K562 (cell line): ENCODE data around the gene TSEN54. TPM values are rescaled to one million over a fixed set of nuclear protein-coding genes. Genes with fewer than 3 reads are reported as not detected.

Source experiments
- ATAC-seq: fragments of 200-7000 bp; cut with Tn5 transposase; 3 replicates; pipeline ENCODE4 v1.9.1; 2020; ENCODE audit warnings: moderate library complexity
- BruUV-seq: library from RNA; stranded (reverse); fragments of 400-500 nt; replicated peaks from 2 replicates; lab custom pipeline; 2021; lab: Mats Ljungman, UMichigan
- CTCF ChIA-PET: fragments of 300-600 bp; formaldehyde crosslinking; extraction: SDS; loops from one replicate; lab custom pipeline; 2021; ENCODE audit warnings: low intra/inter-chr PET ratio; lab: Yijun Ruan, JAX
- POLR2A ChIA-PET: fragments of 300-600, 350-650 bp; sonication (Branson Sonifier 250); formaldehyde crosslinking; extraction: SDS; loops from one replicate; lab custom pipeline; 2021; ENCODE audit warnings: antibody characterized with exemption, inconsistent platforms; lab: Yijun Ruan, JAX
- DNase-seq, 4 experiments: peaks; one replicate each; pipeline versions ENCODE4 v3.0.0 to v3.0.0-alpha.2; 2011 to 2018; ENCODE audit warnings: low spot score in 3 of 4, mixed read lengths in 3 of 4; ENCODE audit errors: extremely low read depth in 1 of 4
- FAIRE-seq: peaks from 2 replicates; lab custom pipeline; 2011; peaks lifted over from hg19 to GRCh38; lab: Jason Lieb, UNC
- H2AFZ ChIP-seq: 2 replicates; pipeline ENCODE4 v1.6.0; 2011; ENCODE audit warnings: low read depth, low read length, control low read depth, inconsistent platforms
- H3K27ac ChIP-seq: fragments of 200-600 bp; 3 replicates; pipeline ENCODE4 v1.8.0; 2011; ENCODE audit warnings: low read depth, mild to moderate bottlenecking, control low read depth, inconsistent platforms, low read length, moderate library complexity, mixed read lengths; ENCODE audit errors: extremely low read depth
- H3K27me3 ChIP-seq, 2 experiments: fragments of 300-600 bp in 1 of 2; 2 replicates in 1 of 2; 3 replicates in 1 of 2; pipeline versions ENCODE4 v1.6.0 to v1.8.0; 2011; ENCODE audit warnings: inconsistent platforms in 2 of 2, low read length in 2 of 2, mild to moderate bottlenecking in 1 of 2, mixed read lengths in 1 of 2, moderate library complexity in 1 of 2; ENCODE audit not compliant: control insufficient read depth in 2 of 2, insufficient read depth in 2 of 2
- H3K36me3 ChIP-seq: fragments of 300-600 bp; 3 replicates; pipeline ENCODE4 v1.8.0; 2011; ENCODE audit warnings: mild to moderate bottlenecking, low read length, inconsistent platforms; ENCODE audit not compliant: control insufficient read depth, insufficient read depth
- H3K4me1 ChIP-seq, 2 experiments: fragments of 200-600 bp in 1 of 2; replicated peaks in 1 of 2; 2 replicates in 1 of 2; 3 replicates in 1 of 2; pipeline versions ENCODE4 v1.5.1 to v1.8.0; 2011; ENCODE audit warnings: inconsistent platforms in 2 of 2, low read length in 2 of 2, mild to moderate bottlenecking in 1 of 2, mixed read lengths in 1 of 2, moderate library complexity in 1 of 2; ENCODE audit not compliant: control insufficient read depth in 2 of 2, insufficient read depth in 2 of 2
- H3K4me2 ChIP-seq: 2 replicates; pipeline ENCODE4 v1.6.1; 2011; ENCODE audit warnings: low read length, control low read depth, inconsistent platforms, mixed read lengths; ENCODE audit not compliant: insufficient read depth
- H3K4me3 ChIP-seq: fragments of 200-600 bp; sonication (generic), shearing (Covaris generic); 2 replicates; pipeline ENCODE4 v1.5.1; 2016; ENCODE audit warnings: control low read depth, inconsistent platforms
- H3K79me2 ChIP-seq: fragments of 200-600 bp; 3 replicates; pipeline ENCODE4 v1.8.0; 2011; ENCODE audit warnings: low read length, inconsistent platforms; ENCODE audit not compliant: control insufficient read depth, insufficient read depth
- H3K9ac ChIP-seq, 2 experiments: 2 replicates each; pipeline versions ENCODE4 v1.6.0 to v1.6.1; 2011; ENCODE audit warnings: low read depth in 2 of 2, low read length in 2 of 2, control low read depth in 1 of 2, inconsistent platforms in 1 of 2, mild to moderate bottlenecking in 1 of 2, mixed read lengths in 1 of 2; ENCODE audit not compliant: insufficient read depth in 1 of 2
- H3K9me1 ChIP-seq: one replicate; pipeline ENCODE4 v1.6.0; 2011; ENCODE audit warnings: inconsistent platforms, mild to moderate bottlenecking, low read length, moderate library complexity; ENCODE audit not compliant: control insufficient read depth, insufficient read depth
- H3K9me3 ChIP-seq: replicated peaks from 2 replicates; pipeline ENCODE4 v1.5.1; 2011; ENCODE audit warnings: low read depth, low read length, inconsistent platforms; ENCODE audit not compliant: control insufficient read depth, insufficient read depth
- H4K20me1 ChIP-seq: replicated peaks from 2 replicates; pipeline ENCODE4 v1.6.1; 2011; ENCODE audit warnings: low read length, inconsistent platforms, mixed read lengths; ENCODE audit not compliant: control insufficient read depth, insufficient read depth
- ZNF24 ChIP-seq: fragments of 450-650 bp; IDR thresholded peaks from 2 replicates; pipeline ENCODE4 v1.6.1; 2016
- WGBS: fragments of 100-300 bp; shearing (Covaris generic); methylation state at CpG from one replicate; pipeline ENCODE4 v1.1.6; 2016; ENCODE audit warnings: low coverage, mixed read lengths; ENCODE audit not compliant: insufficient coverage; ENCODE audit errors: missing lambda C conversion rate; 5-methylcytosine and 5-hydroxymethylcytosine counted together
- in situ Hi-C: fragments of 300-500 bp; cut with MboI; formaldehyde crosslinking; loops from 4 replicates; pipeline ENCODE4 v1.15.0; 2018; ENCODE audit warnings: inconsistent platforms, mixed read lengths
- intact Hi-C: fragments of 100-400 bp; cut with micrococcal nuclease; formaldehyde crosslinking; loops from 2 replicates; pipeline ENCODE4 v1.14.2; 2022
- polyA plus RNA-seq, 8 experiments: library from polyadenylated mRNA; depleted of rRNA in 4 of 8; stranded (reverse) in 5 of 8; unstranded in 3 of 8; fragments of >200 nt; fragmentation: Nextera tagmentation in 2 of 8; fragmentation: Illumina TruSeq in 1 of 8; extraction: Ambion mirVana in 2 of 8; extraction: Trizol in 1 of 8; gene quantifications; 2 replicates each; pipeline versions ENCODE4 v1.2.1 to v1.2.3, GENCODE V29; 2011 to 2014; ENCODE audit warnings: inconsistent platforms in 1 of 8, missing spikeins in 1 of 8
- total RNA-seq, 7 experiments: library from RNA; depleted of rRNA in 6 of 7; stranded (reverse); fragments of >200 nt in 6 of 7; fragmentation: Illumina TruSeq in 2 of 7; extraction: Trizol in 2 of 7; gene quantifications; 2 replicates each; pipeline versions ENCODE4 v1.2.1 to v1.2.3, GENCODE V29; 2011 to 2021; ENCODE audit warnings: low replicate concordance in 1 of 7
- TF ChIP-seq, protein P1 (sequence below): fragments of 250-450 bp; sonication (Bioruptor Pico); IDR thresholded peaks from 2 replicates; pipeline ENCODE4 v1.8.0; 2021; ENCODE audit warnings: moderate library complexity, mild to moderate bottlenecking, inconsistent platforms

The TSEN54 gene
- total and polyA plus RNA-seq, 9 of the 15 experiments (the other 6 are each of a cell fraction or from before 2014, with no cell fraction given), result 5.9 to 64.3 (median 48.9) TPM

DNA sequence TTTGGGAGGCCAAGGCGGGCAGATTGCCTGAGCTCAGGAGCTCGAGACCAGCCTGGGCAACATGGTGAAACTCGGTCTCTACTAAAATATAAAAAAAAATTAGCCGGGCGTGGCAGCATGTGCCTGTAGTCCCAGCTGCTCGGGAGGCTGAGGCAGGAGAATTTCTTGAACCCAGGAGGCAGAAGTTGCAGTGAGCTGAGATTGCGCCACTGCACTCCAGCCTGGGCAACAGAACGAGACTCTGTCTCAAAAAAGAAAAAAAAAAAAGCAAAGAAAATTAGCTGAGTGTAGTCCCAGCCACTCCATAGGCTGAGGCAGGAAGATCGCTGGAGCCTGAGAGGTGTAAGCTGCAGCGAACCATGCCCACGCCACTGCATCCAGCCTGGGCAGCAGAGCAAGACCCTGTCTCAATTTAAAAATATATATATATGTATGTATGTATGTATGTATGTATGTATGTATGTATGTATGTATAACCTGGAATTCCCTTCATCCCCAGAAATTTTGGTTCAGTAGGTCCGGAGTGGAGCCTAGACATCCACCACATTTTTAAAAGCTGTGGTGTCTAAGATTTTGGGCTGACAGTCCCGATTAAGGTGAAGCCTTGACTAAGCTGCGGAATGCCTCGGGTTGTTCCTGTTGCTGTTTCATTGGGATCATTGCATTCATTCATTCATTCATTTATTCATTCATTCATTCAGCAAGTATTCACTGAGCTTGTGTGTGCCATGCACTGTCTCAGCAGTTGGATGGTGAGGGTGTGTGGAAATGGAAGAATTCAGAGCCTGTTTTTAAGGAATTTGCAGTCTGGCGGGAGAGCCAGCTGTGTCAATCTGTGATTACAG is 34.0 kb upstream of the TSEN54 start:
- Histone ChIP-seq H3K4me3 (no peak overlapping the region), H3K4me2 (no peak overlapping the region), H3K4me1 (peaks cover 4 to 25% of the 10 kb centered on the region in 2 experiments; a peak in 4 of 5 replicates)
- ATAC-seq (no peak), DNase-seq (no peak)
- in situ Hi-C loops, result no loop called here
- POLR2A ChIA-PET, result interaction anchor here (0.7 to 1.7 kb wide), 9 partner anchors 10 to 169 kb away, joined by 3 to 8 read pairs (median 3); partner anchors contain the start of gene TMEM94
- peak; percentile 91 for TF ChIP-seq ZNF24
- TF ChIP-seq, protein P1, sequence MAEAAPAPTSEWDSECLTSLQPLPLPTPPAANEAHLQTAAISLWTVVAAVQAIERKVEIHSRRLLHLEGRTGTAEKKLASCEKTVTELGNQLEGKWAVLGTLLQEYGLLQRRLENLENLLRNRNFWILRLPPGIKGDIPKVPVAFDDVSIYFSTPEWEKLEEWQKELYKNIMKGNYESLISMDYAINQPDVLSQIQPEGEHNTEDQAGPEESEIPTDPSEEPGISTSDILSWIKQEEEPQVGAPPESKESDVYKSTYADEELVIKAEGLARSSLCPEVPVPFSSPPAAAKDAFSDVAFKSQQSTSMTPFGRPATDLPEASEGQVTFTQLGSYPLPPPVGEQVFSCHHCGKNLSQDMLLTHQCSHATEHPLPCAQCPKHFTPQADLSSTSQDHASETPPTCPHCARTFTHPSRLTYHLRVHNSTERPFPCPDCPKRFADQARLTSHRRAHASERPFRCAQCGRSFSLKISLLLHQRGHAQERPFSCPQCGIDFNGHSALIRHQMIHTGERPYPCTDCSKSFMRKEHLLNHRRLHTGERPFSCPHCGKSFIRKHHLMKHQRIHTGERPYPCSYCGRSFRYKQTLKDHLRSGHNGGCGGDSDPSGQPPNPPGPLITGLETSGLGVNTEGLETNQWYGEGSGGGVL (CRISPR knock-in tag), result no peak
- TF ChIP-seq, all 486 proteins: peak for 1
- FAIRE-seq, result no peak
- CTCF ChIA-PET, result no interaction called here
- 78% methylated on average over 16 of the region's 16 CpGs for WGBS
- BruUV-seq, result no TSS peak
- intact Hi-C loops, result no loop called here
- H3K9me3 ChIP-seq, result no peaks in the 10 kb centered on the region
- H3K27me3 ChIP-seq, result no peaks in the 10 kb centered on the region
- no peaks in the 10 kb centered on the region; the same call in 2 of the 3 replicates for H3K36me3 ChIP-seq
- peaks cover 10% of the 10 kb centered on the region; the same call in 1 of the 2 replicates for H4K20me1 ChIP-seq
- H3K27ac ChIP-seq, result no peak overlapping the region
- 0 out of 4 replicates have a peak overlapping the region, but pooled peaks of 1 of the 2 experiments have one; percentile 15 for H3K9ac ChIP-seq
- no peak overlapping the region for H2AFZ ChIP-seq
- no peaks in the 10 kb centered on the region for H3K9me1 ChIP-seq
- H3K79me2 ChIP-seq, result no peaks in the 10 kb centered on the region
